MM.1S (cell line): ENCODE results near the gene LRRC18.

Source experiments
- DNase-seq: peaks from one replicate; pipeline ENCODE4 v3.0.0-alpha.2; 2015
- H2AFZ ChIP-seq: fragments of 300-600 bp; sonication (generic); 2 replicates; pipeline ENCODE4 v1.6.0; 2016; ENCODE audit warnings: antibody characterized with exemption, low read length
- H3F3A ChIP-seq: fragments of 300-600 bp; sonication (generic); 2 replicates; pipeline ENCODE4 v1.6.1; 2016; ENCODE audit warnings: mild to moderate bottlenecking, antibody characterized with exemption, low read length, moderate library complexity, mixed read lengths; ENCODE audit not compliant: insufficient read depth
- H3K27ac ChIP-seq: fragments of 300-600 bp; sonication (generic); 2 replicates; pipeline ENCODE4 v1.5.1; 2016; ENCODE audit warnings: mild to moderate bottlenecking, low read length
- H3K27me3 ChIP-seq: fragments of 300-600 bp; sonication (generic); replicated peaks from 2 replicates; pipeline ENCODE4 v1.6.0; 2016; ENCODE audit warnings: low read length; ENCODE audit not compliant: insufficient read depth
- H3K36me3 ChIP-seq: fragments of 300-600 bp; sonication (generic); replicated peaks from 2 replicates; pipeline ENCODE4 v1.6.1; 2016; ENCODE audit warnings: mild to moderate bottlenecking, low read length, mixed read lengths; ENCODE audit not compliant: insufficient read depth
- H3K4me1 ChIP-seq: fragments of 300-600 bp; sonication (generic); 2 replicates; pipeline ENCODE4 v1.6.1; 2016; ENCODE audit warnings: low read length, mixed read lengths
- H3K4me2 ChIP-seq: fragments of 300-600 bp; sonication (generic); 2 replicates; pipeline ENCODE4 v1.6.0; 2016; ENCODE audit warnings: low read depth, low read length
- H3K4me3 ChIP-seq: fragments of 300-600 bp; sonication (generic); 2 replicates; pipeline ENCODE4 v1.5.1; 2016; ENCODE audit warnings: low read length, mixed read lengths
- H3K79me2 ChIP-seq: fragments of 300-600 bp; sonication (generic); 2 replicates; pipeline ENCODE4 v1.6.1; 2016; ENCODE audit warnings: mixed run types, low read length, mixed read lengths
- H3K9ac ChIP-seq: fragments of 300-600 bp; sonication (generic); 2 replicates; pipeline ENCODE4 v1.6.1; 2016; ENCODE audit warnings: low read length, mixed read lengths
- H3K9me2 ChIP-seq: fragments of 300-600 bp; sonication (generic); replicated peaks from 2 replicates; pipeline ENCODE4 v1.6.1; 2016; ENCODE audit warnings: mild to moderate bottlenecking, low read length, mixed read lengths; ENCODE audit not compliant: insufficient read depth
- H3K9me3 ChIP-seq: fragments of 300-600 bp; sonication (generic); replicated peaks from 2 replicates; pipeline ENCODE4 v1.6.1; 2016; ENCODE audit warnings: mild to moderate bottlenecking, low read length, mixed read lengths; ENCODE audit not compliant: insufficient read depth
- H4K20me1 ChIP-seq: fragments of 300-600 bp; sonication (generic); 2 replicates; pipeline ENCODE4 v1.6.1; 2016; ENCODE audit warnings: mild to moderate bottlenecking, low read length, moderate library complexity, mixed read lengths; ENCODE audit not compliant: insufficient read depth
- EZH2 ChIP-seq: fragments of 300-600 bp; sonication (generic); optimal IDR thresholded peaks from 2 replicates; pipeline ENCODE3; 2017; ENCODE audit warnings: low read depth, mild to moderate bottlenecking, antibody characterized with exemption, low read length, mixed read lengths
- EZH2phosphoT487 ChIP-seq: fragments of 300-600 bp; sonication (generic); IDR thresholded peaks from 2 replicates; pipeline ENCODE4 v1.6.1; 2018; ENCODE audit warnings: antibody characterized with exemption, low read length
- TF ChIP-seq, protein P1 (sequence below): fragments of 300-600 bp; sonication (generic); IDR thresholded peaks from 2 replicates; pipeline ENCODE4 v1.5.1; 2016; ENCODE audit warnings: antibody characterized with exemption, low read length, mixed read lengths

The LRRC18 gene

GRCh38 chr10:48884179-48885045 lies 55.2 kb downstream of the LRRC18 start:
- no peaks in the 10 kb centered on the region for H3K4me1 ChIP-seq
- TF ChIP-seq EZH2 (no peak), EZH2phosphoT487 (no peak)
- TF ChIP-seq, protein P1, sequence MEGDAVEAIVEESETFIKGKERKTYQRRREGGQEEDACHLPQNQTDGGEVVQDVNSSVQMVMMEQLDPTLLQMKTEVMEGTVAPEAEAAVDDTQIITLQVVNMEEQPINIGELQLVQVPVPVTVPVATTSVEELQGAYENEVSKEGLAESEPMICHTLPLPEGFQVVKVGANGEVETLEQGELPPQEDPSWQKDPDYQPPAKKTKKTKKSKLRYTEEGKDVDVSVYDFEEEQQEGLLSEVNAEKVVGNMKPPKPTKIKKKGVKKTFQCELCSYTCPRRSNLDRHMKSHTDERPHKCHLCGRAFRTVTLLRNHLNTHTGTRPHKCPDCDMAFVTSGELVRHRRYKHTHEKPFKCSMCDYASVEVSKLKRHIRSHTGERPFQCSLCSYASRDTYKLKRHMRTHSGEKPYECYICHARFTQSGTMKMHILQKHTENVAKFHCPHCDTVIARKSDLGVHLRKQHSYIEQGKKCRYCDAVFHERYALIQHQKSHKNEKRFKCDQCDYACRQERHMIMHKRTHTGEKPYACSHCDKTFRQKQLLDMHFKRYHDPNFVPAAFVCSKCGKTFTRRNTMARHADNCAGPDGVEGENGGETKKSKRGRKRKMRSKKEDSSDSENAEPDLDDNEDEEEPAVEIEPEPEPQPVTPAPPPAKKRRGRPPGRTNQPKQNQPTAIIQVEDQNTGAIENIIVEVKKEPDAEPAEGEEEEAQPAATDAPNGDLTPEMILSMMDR, result no peak
- DNase-seq, result no peak
- H3K27me3 ChIP-seq, result no peaks in the 10 kb centered on the region
- H2AFZ ChIP-seq, result no peak overlapping the region
- no peak overlapping the region for H3K27ac ChIP-seq
- no peaks in the 10 kb centered on the region for H3K9me3 ChIP-seq
- H3K79me2 ChIP-seq, result no peaks in the 10 kb centered on the region
- no peaks in the 10 kb centered on the region for H3K36me3 ChIP-seq
- H3K4me3 ChIP-seq, result no peak overlapping the region
- no peaks in the 10 kb centered on the region for H4K20me1 ChIP-seq
- no peak overlapping the region for H3K9ac ChIP-seq
- H3F3A ChIP-seq, result no peaks in the 10 kb centered on the region
- no peak overlapping the region for H3K4me2 ChIP-seq
- H3K9me2 ChIP-seq, result no peaks in the 10 kb centered on the region

DNA sequence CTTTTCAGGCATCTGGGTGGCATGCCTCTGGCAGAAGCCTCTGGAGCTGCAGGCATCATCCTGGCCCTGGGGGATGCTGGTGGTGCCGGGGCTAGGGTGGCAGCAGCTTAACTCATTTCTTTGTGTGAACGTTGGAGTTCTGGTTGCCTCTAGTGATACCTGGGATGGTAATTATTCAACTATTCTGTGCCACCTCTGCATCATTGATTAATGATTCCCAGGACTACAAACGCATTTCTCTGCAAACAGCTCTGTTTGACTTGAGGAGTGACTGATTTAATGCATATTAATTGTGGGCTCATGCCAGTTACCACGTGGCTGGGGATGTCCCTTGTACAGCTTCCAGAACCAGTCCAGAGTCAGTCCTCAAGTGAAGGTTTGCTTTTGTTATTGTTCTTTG lies 55.9 kb downstream of the LRRC18 start:
- H3K36me3 ChIP-seq, result no peaks in the 10 kb centered on the region
- H3K4me1 ChIP-seq, result no peaks in the 10 kb centered on the region
- no peaks in the 10 kb centered on the region for H3K9me2 ChIP-seq
- H3K4me3 ChIP-seq, result no peak overlapping the region
- no peaks in the 10 kb centered on the region for H3F3A ChIP-seq
- no peak overlapping the region for H3K4me2 ChIP-seq
- no peak overlapping the region for H2AFZ ChIP-seq
- DNase-seq, result no peak
- H3K79me2 ChIP-seq, result no peaks in the 10 kb centered on the region
- no peaks in the 10 kb centered on the region for H4K20me1 ChIP-seq
- H3K9me3 ChIP-seq, result no peaks in the 10 kb centered on the region
- H3K9ac ChIP-seq, result no peak overlapping the region
- TF ChIP-seq EZH2, result no peak
- TF ChIP-seq, protein P1, result no peak
- TF ChIP-seq EZH2phosphoT487, result no peak
- H3K27me3 ChIP-seq, result no peaks in the 10 kb centered on the region
- H3K27ac ChIP-seq, result no peak overlapping the region

- Histone ChIP-seq H2AFZ (no peak overlapping the region), H3K9me2 (no peaks in the 10 kb centered on the region), H3K9ac (no peak overlapping the region), H4K20me1 (no peaks in the 10 kb centered on the region), H3K9me3 (no peaks in the 10 kb centered on the region), H3K4me3 (no peak overlapping the region), H3K4me2 (no peak overlapping the region), H3K27ac (no peak overlapping the region), H3K4me1 (no peaks in the 10 kb centered on the region), H3K79me2 (no peaks in the 10 kb centered on the region), H3K36me3 (no peaks in the 10 kb centered on the region), H3F3A (no peaks in the 10 kb centered on the region), H3K27me3 (no peaks in the 10 kb centered on the region)
- TF ChIP-seq, protein P1, result no peak
- TF ChIP-seq EZH2 (no peak), EZH2phosphoT487 (no peak)
- no peak for DNase-seq
Observed at GRCh38 chr10:48882881-48883280, 56.8 kb downstream of the LRRC18 start.
